Measurements from ENCODE around the gene SIL1. TPM values are rescaled to one million over a fixed set of nuclear protein-coding genes. Genes with fewer than 3 reads are reported as not detected.
A peak's percentile ranks its signal among the peaks of the same experiment; 100 is the strongest.
"Not testable (repeated sequence)": the region's sequence is repeated elsewhere in the genome, so short reads cannot be mapped to it uniquely, and the experiment has no call there.

The SIL1 gene
- total RNA-seq, 1 donor from 2014 or later: 16.0 TPM

GRCh38 chr5:139199321-139199720 lies 1.2 kb upstream of the SIL1 start:
- no peaks in the 10 kb centered on the region for H3K27me3 Mint-ChIP-seq (ENCODE audit: low read depth)
- no peak for DNase-seq (ENCODE audit: low read depth, low spot score)
- H3K4me1 Mint-ChIP-seq: peaks cover 25% of the 10 kb centered on the region
- no peaks in the 10 kb centered on the region for H3K9me3 Mint-ChIP-seq
- peak overlapping the region; percentile 65 for H3K4me3 Mint-ChIP-seq
- H3K36me3 Mint-ChIP-seq (ENCODE audit: low read depth): no peaks in the 10 kb centered on the region
- TF ChIP-seq CTCF (conservative IDR thresholded peaks at IDR 0.05): no peak
- no peak overlapping the region for H3K27ac Mint-ChIP-seq (ENCODE audit: unreplicated experiment)

- no peak for DNase-seq (ENCODE audit: low read depth, low spot score)
- Mint-ChIP-seq H3K27ac (ENCODE audit: unreplicated experiment) (no peak overlapping the region), H3K36me3 (ENCODE audit: low read depth) (peaks cover 3% of the 10 kb centered on the region), H3K27me3 (ENCODE audit: low read depth) (no peaks in the 10 kb centered on the region), H3K4me3 (peak overlapping the region; percentile 85), H3K9me3 (peaks cover 2% of the 10 kb centered on the region), H3K4me1 (peaks cover 25% of the 10 kb centered on the region)
- no peak for TF ChIP-seq CTCF (conservative IDR thresholded peaks at IDR 0.05)
Measured at GRCh38 chr5:139196296-139196956, 1.7 kb downstream of the SIL1 start.

GRCh38 chr5:139194486-139194885 lies 3.7 kb downstream of the SIL1 start:
- peaks cover 2% of the 10 kb centered on the region for H3K9me3 Mint-ChIP-seq
- TF ChIP-seq CTCF (conservative IDR thresholded peaks at IDR 0.05): no peak
- H3K27me3 Mint-ChIP-seq (ENCODE audit: low read depth): no peaks in the 10 kb centered on the region
- H3K36me3 Mint-ChIP-seq (ENCODE audit: low read depth): peaks cover 3% of the 10 kb centered on the region
- no peak for DNase-seq (ENCODE audit: low read depth, low spot score)
- no peak overlapping the region for H3K4me3 Mint-ChIP-seq
- no peak overlapping the region for H3K27ac Mint-ChIP-seq (ENCODE audit: unreplicated experiment)
- H3K4me1 Mint-ChIP-seq: peaks cover 22% of the 10 kb centered on the region

- peaks cover 3% of the 10 kb centered on the region for H3K36me3 Mint-ChIP-seq (ENCODE audit: low read depth)
- peaks cover 2% of the 10 kb centered on the region for H3K9me3 Mint-ChIP-seq
- peak; percentile 47 for TF ChIP-seq CTCF (conservative IDR thresholded peaks at IDR 0.05)
- DNase-seq (ENCODE audit: low read depth, low spot score): no peak
- no peak overlapping the region for H3K27ac Mint-ChIP-seq (ENCODE audit: unreplicated experiment)
- peak overlapping the region; percentile 25 for H3K4me3 Mint-ChIP-seq
- peaks cover 21% of the 10 kb centered on the region for H3K4me1 Mint-ChIP-seq
- no peaks in the 10 kb centered on the region for H3K27me3 Mint-ChIP-seq (ENCODE audit: low read depth)
Measured at GRCh38 chr5:139193928-139194327, 4.2 kb downstream of the SIL1 start.

- H3K9me3 Mint-ChIP-seq; DNase-seq (ENCODE audit: low read depth, low spot score); H3K4me3 Mint-ChIP-seq; H3K27ac Mint-ChIP-seq (ENCODE audit: unreplicated experiment); H3K36me3 Mint-ChIP-seq (ENCODE audit: low read depth); H3K27me3 Mint-ChIP-seq (ENCODE audit: low read depth): not testable (repeated sequence)
- peaks cover 16% of the 10 kb centered on the region for H3K4me1 Mint-ChIP-seq
Measured at GRCh38 chr5:139192906-139193305, 5.3 kb downstream of the SIL1 start.

- not testable (repeated sequence) for DNase-seq (ENCODE audit: low read depth, low spot score); H3K4me3 Mint-ChIP-seq; H3K9me3 Mint-ChIP-seq; H3K27ac Mint-ChIP-seq (ENCODE audit: unreplicated experiment); H3K27me3 Mint-ChIP-seq (ENCODE audit: low read depth); H3K4me1 Mint-ChIP-seq; H3K36me3 Mint-ChIP-seq (ENCODE audit: low read depth)
Measured at GRCh38 chr5:139191954-139192353, 6.2 kb downstream of the SIL1 start.

Data from neural crest cell (in vitro differentiated cells).